Endothelial cell (in vitro differentiated cells): ENCODE results near the gene GPR132. TPM values are rescaled to one million over a fixed set of nuclear protein-coding genes. Genes with fewer than 3 reads are reported as not detected.

Experiments used
- DNase-seq: peaks from one replicate; pipeline ENCODE4 v3.0.0; 2021; ENCODE audit warnings: low spot score
- H3K27ac Mint-ChIP-seq: one replicate; pipeline ENCODE4 v1.8.0; 2021; ENCODE audit warnings: mixed read lengths, inconsistent platforms; ENCODE audit not compliant: unreplicated experiment
- H3K27me3 Mint-ChIP-seq: one replicate; pipeline ENCODE4 v1.8.0; 2021; ENCODE audit warnings: mild to moderate bottlenecking, moderate library complexity, mixed read lengths, inconsistent platforms; ENCODE audit not compliant: unreplicated experiment
- H3K36me3 Mint-ChIP-seq: one replicate; pipeline ENCODE4 v1.8.0; 2021; ENCODE audit warnings: mild to moderate bottlenecking, low read depth, mixed read lengths, inconsistent platforms; ENCODE audit not compliant: unreplicated experiment
- H3K4me1 Mint-ChIP-seq: one replicate; pipeline ENCODE4 v1.8.0; 2021; ENCODE audit warnings: mild to moderate bottlenecking, mixed read lengths, inconsistent platforms; ENCODE audit not compliant: unreplicated experiment
- H3K4me3 Mint-ChIP-seq: one replicate; pipeline ENCODE4 v1.8.0; 2021; ENCODE audit warnings: mild to moderate bottlenecking, mixed read lengths, inconsistent platforms; ENCODE audit not compliant: unreplicated experiment
- H3K9me3 Mint-ChIP-seq: one replicate; pipeline ENCODE4 v1.8.0; 2021; ENCODE audit warnings: mixed read lengths, inconsistent platforms; ENCODE audit not compliant: unreplicated experiment
- total RNA-seq: library from RNA; stranded (reverse); fragmentation: NEBNext Ultra II Directional; extraction: Animal tissue kit (Norgen Biotek cat#: 25700); gene quantifications from one replicate; pipeline ENCODE4 v1.2.1, GENCODE V29; 2021; ENCODE audit not compliant: unreplicated experiment
- TF ChIP-seq, protein P1 (sequence below): fragments of 200-600 bp; sonication (generic); IDR thresholded peaks from one replicate; pipeline ENCODE4 v1.5.0; 2021; ENCODE audit warnings: antibody characterized with exemption; ENCODE audit not compliant: unreplicated experiment

Gene GPR132
- total RNA-seq, 1 donor from 2014 or later, result not detected

DNA sequence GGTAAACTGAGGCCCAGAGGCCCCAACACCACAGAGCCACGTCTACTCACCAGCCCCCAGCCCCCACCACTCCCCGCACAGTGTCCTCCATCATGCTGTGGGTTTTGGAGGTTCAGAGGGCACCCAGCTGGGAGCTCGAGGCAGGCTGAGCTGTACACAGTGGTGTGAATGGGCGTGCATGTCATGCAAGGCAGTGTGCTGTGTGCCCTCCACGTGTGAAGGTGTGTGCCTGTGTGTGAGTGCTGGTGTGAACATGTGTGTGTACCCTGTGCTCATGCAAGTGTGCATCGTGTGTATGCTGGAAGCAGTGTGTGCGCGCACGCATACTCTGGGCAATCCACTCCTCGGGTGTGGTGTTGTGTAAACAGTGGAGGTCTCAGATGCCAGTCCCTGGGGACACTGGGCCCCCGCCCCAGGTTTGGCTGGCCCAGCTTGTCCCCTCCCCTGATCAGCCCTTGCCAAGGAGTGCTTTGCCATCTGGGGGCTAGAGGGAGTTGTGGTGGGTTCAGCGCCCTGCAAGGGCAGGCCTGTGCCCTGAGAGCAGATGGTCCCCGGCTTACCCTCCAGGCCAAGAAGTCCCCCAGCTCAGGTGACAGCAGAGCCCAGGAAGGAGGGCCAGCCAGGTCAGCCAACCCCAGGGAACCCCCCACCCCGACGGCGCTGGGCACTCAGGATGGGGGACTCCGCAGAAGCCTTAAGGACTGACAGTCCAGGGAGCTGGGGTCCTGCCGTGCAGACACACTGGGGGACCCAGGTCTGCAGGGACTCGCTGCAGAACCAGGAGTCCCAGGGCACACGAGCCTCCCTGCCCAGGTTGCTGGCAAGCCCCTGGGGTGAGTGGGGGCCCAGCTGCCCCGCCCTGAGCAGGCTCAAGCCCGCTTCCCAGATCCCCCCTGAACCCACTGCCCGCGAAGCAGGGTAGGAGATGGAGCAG is 23.8 kb upstream of the GPR132 start:
- DNase-seq, result no peak
- H3K27me3 Mint-ChIP-seq, result peaks cover 14% of the 10 kb centered on the region
- peaks cover 8% of the 10 kb centered on the region for H3K4me1 Mint-ChIP-seq
- H3K36me3 Mint-ChIP-seq, result no peaks in the 10 kb centered on the region
- peak overlapping the region; percentile 7 for H3K4me3 Mint-ChIP-seq
- TF ChIP-seq, protein P1, sequence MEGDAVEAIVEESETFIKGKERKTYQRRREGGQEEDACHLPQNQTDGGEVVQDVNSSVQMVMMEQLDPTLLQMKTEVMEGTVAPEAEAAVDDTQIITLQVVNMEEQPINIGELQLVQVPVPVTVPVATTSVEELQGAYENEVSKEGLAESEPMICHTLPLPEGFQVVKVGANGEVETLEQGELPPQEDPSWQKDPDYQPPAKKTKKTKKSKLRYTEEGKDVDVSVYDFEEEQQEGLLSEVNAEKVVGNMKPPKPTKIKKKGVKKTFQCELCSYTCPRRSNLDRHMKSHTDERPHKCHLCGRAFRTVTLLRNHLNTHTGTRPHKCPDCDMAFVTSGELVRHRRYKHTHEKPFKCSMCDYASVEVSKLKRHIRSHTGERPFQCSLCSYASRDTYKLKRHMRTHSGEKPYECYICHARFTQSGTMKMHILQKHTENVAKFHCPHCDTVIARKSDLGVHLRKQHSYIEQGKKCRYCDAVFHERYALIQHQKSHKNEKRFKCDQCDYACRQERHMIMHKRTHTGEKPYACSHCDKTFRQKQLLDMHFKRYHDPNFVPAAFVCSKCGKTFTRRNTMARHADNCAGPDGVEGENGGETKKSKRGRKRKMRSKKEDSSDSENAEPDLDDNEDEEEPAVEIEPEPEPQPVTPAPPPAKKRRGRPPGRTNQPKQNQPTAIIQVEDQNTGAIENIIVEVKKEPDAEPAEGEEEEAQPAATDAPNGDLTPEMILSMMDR, result no peak
- no peak overlapping the region for H3K27ac Mint-ChIP-seq
- no peaks in the 10 kb centered on the region for H3K9me3 Mint-ChIP-seq

DNA sequence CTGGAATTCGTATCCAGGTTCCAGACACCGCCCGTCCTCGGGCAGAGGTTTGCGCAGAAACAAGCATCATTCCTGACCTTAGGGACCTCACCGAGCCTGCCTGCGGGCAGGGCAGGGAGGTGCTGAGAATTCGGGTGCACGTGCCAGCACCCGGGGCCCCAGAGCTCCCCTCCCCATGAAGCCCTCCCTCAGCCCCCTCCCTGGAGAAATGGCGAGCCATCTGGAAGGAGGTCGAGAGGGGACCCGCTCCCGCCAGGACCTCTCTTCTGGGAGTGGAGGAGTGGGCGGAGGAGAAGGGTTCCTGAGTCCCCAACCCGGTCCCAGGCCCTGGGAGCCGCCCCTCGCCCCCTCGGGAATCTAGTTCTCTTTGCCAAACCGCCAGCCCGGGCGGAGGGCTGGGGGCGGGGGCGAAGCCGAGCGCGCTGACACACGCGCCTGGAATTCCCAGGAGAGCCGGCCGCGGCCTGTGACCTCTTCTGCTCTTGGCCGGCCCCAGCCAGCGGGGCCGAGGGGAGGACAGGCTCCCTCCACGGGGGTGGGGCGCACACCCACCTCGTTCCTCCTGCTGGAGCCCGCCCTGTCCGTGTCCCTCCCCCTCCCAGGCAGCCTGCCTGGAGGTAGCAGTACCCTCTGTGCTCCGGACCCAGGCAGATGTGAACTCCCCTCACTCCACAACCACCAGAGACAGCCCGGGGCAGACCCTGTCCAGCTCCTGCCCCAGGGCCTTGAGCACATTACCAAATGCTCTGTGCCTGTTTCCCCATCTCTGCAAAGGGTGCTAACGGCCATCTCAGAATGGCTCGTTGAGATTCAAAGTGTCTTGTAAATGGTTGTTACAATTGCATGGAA is 23.0 kb upstream of the GPR132 start:
- H3K27me3 Mint-ChIP-seq, result peaks cover 15% of the 10 kb centered on the region
- H3K4me1 Mint-ChIP-seq, result peaks cover 8% of the 10 kb centered on the region
- peak overlapping the region; percentile 7 for H3K4me3 Mint-ChIP-seq
- TF ChIP-seq, protein P1, result no peak
- peak; percentile 60 for DNase-seq
- no peaks in the 10 kb centered on the region for H3K36me3 Mint-ChIP-seq
- no peak overlapping the region for H3K27ac Mint-ChIP-seq
- no peaks in the 10 kb centered on the region for H3K9me3 Mint-ChIP-seq

DNA sequence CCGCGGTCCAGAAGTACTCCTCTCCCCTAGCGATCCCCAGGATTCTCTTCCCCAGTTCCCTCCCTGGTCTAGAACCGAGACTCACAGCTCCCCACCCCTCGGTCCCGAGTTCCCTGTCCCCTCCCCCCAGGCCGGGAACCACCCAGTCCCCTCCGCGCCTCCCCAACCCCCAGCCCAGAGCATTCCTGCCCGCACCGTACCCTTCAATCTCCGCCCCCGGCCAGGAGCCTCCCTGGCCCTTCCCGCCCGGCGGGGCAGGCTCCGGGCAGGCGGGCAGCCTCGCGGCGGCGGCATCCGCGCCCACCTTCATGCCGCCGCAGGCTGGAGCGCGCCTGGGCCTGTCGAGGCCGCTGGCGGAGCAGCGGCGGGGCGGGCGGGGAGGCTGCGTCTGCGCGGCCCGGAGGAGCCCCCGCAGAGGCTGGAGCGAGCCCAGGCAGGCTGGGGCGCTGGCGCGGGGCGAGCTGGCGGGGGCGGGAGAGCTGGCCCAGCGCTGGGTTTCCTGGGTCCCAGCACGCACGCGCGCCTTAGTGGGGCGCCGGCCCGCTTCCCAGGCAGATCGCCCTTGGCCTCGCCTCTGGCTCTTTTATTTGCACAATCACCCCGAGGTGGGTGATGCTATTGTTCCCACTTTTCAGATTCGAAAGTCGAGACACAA is 22.2 kb upstream of the GPR132 start:
- DNase-seq, result no peak
- Mint-ChIP-seq H3K27me3 (peaks cover 17% of the 10 kb centered on the region), H3K36me3 (no peaks in the 10 kb centered on the region), H3K4me3 (no peak overlapping the region), H3K27ac (no peak overlapping the region), H3K9me3 (no peaks in the 10 kb centered on the region), H3K4me1 (peaks cover 8% of the 10 kb centered on the region)
- TF ChIP-seq, protein P1, result no peak

DNA sequence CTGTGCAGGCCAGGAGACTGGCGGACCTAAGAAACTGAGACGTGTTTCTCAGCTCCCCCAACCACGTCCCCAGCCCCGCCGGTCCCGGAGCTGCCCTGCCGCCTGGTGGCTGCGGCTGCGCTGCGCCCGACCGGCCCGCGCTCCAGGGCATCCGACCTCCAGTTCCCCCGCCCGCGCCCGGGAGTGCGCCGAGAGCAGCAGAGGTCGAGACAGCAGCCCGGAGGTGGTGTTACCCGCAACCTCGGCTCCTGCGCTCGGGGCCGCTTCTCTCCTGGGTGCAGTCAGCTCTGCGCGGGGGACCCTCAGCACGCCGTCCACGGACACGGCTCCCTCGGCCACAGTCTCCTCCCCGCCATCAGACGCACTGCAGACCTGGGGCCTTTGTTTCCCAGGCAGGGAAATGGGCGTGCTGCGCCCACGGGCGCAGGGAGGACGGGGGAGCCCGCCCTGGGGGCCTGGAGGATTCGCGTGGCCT is 21.6 kb upstream of the GPR132 start:
- peak; percentile 92 for DNase-seq

More for the DNA sequence above, 21.6 kb upstream of the GPR132 start:
- Mint-ChIP-seq H3K4me1 (peaks cover 3% of the 10 kb centered on the region), H3K27ac (no peak overlapping the region), H3K4me3 (no peak overlapping the region), H3K9me3 (no peaks in the 10 kb centered on the region), H3K36me3 (no peaks in the 10 kb centered on the region), H3K27me3 (peaks cover 14% of the 10 kb centered on the region)
- TF ChIP-seq, protein P1, result peak; percentile 59
